ENCODE results near the gene LRRFIP1.
A peak's percentile ranks its signal among the peaks of the same experiment; 100 is the strongest.
"Not testable (repeated sequence)": the region's sequence is repeated elsewhere in the genome, so short reads cannot be mapped to it uniquely, and the experiment has no call there.

Gene LRRFIP1

GRCh38 chr2:237596520-237597195 is 30.7 kb upstream of the LRRFIP1 start:
- DNase-seq (ENCODE audit: low read depth), result no peak

- DNase-seq (ENCODE audit: low read depth), result no peak
These were observed 29.9 kb upstream of the LRRFIP1 start for GRCh38 chr2:237597196-237598145.

- DNase-seq (ENCODE audit: low read depth), result no peak
These were observed 28.7 kb upstream of the LRRFIP1 start for GRCh38 chr2:237598468-237599208.

- no peak for DNase-seq (ENCODE audit: low read depth)
These were observed 27.8 kb upstream of the LRRFIP1 start for GRCh38 chr2:237599465-237600110.

GRCh38 chr2:237600205-237600846 is 27.1 kb upstream of the LRRFIP1 start:
- DNase-seq (ENCODE audit: low read depth), result no peak

GRCh38 chr2:237601453-237602116 is 25.8 kb upstream of the LRRFIP1 start:
- no peak for DNase-seq (ENCODE audit: low read depth)

GRCh38 chr2:237602409-237602808 is 25.0 kb upstream of the LRRFIP1 start:
- no peak for DNase-seq (ENCODE audit: low read depth)

GRCh38 chr2:237603049-237603717 is 24.2 kb upstream of the LRRFIP1 start:
- DNase-seq (ENCODE audit: low read depth), result no peak

- peak; percentile 14 for DNase-seq (ENCODE audit: low read depth)
These were observed 23.5 kb upstream of the LRRFIP1 start for GRCh38 chr2:237603718-237604362.

GRCh38 chr2:237604391-237604790 is 23.0 kb upstream of the LRRFIP1 start:
- DNase-seq (ENCODE audit: low read depth), result no peak

GRCh38 chr2:237604960-237605359 is 22.4 kb upstream of the LRRFIP1 start:
- no peak for DNase-seq (ENCODE audit: low read depth)

- not testable (repeated sequence) for DNase-seq (ENCODE audit: low read depth)
These were observed 20.9 kb upstream of the LRRFIP1 start for GRCh38 chr2:237606522-237606921.

- no peak for DNase-seq (ENCODE audit: low read depth)
These were observed 14.6 kb upstream of the LRRFIP1 start for GRCh38 chr2:237612527-237613357.

GRCh38 chr2:237613679-237614078 is 13.7 kb upstream of the LRRFIP1 start:
- DNase-seq (ENCODE audit: low read depth), result no peak

- DNase-seq (ENCODE audit: low read depth), result no peak
These were observed 13.2 kb upstream of the LRRFIP1 start for GRCh38 chr2:237614151-237614720.

GRCh38 chr2:237615631-237616249 is 11.6 kb upstream of the LRRFIP1 start:
- no peak for DNase-seq (ENCODE audit: low read depth)

GRCh38 chr2:237616373-237616733 is 11.0 kb upstream of the LRRFIP1 start:
- no peak for DNase-seq (ENCODE audit: low read depth)
